GM21723 (cell line): ENCODE measurements around the gene RPL10A.
A peak's percentile ranks its signal among the peaks of the same experiment; 100 is the strongest.
"Not testable (repeated sequence)": the region's sequence is repeated elsewhere in the genome, so short reads cannot be mapped to it uniquely, and the experiment has no call there.

Source experiments
- ATAC-seq: cut with Tn5 transposase; IDR thresholded peaks from one replicate; pipeline ENCODE4 v1.9.1; 2021; ENCODE audit warnings: mild to moderate bottlenecking, moderate library complexity; ENCODE audit not compliant: unreplicated experiment

RPL10A gene

DNA sequence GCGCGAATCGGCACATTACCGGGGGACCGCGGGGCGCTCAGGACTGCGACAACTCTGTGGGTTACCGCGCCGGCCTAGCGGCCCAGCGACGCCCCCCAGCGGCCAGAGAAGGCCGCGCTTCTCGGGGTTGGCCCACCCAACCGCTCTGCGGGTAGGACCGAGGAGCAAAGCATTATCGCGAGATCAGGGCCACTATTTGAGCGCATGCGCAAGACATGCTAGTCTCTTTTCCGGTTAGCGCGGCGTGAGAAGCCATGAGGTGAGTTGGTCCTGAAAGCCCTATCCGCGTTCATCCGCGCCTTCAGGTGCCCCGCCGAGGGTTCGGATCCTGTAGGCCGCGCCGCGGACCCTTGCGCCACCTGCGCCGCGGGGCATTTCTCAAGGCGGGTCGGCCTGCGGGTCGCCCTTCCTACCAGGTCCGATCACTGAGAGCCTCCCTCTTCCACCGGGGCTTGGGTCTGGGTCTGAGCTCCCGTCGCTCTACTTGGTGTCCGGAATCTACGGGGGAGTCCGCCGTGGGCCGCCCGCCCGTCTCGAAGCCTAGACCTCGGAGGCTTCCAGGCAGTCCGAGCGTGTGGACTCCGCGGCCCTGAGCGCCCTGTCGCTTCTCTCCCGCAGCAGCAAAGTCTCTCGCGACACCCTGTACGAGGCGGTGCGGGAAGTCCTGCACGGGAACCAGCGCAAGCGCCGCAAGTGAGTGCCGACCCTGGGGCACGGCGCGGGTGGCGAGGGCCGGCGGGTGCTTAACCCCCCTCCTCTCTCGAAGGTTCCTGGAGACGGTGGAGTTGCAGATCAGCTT, at the start of gene RPL10A:
TSS of gene RPL10A (plus strand) at position 221 of the 799 bp plus-strand sequence. CDS start at position 255, 34 bp downstream.
- peak; percentile 80 for ATAC-seq

- ATAC-seq: no peak
Measured at GRCh38 chr6:35419417-35419816, 48.8 kb upstream of the RPL10A start.

- ATAC-seq: no peak
Measured at GRCh38 chr6:35419961-35420360, 48.2 kb upstream of the RPL10A start.

GRCh38 chr6:35425284-35425683, 42.9 kb upstream of the RPL10A start:
- ATAC-seq: no peak

- ATAC-seq: no peak
Measured at GRCh38 chr6:35426074-35426473, 42.1 kb upstream of the RPL10A start.

- ATAC-seq: no peak
Measured at GRCh38 chr6:35427435-35427834, 40.8 kb upstream of the RPL10A start.

GRCh38 chr6:35427851-35428321, 40.3 kb upstream of the RPL10A start:
- ATAC-seq: no peak

- no peak for ATAC-seq
Measured at GRCh38 chr6:35428421-35429149, 39.6 kb upstream of the RPL10A start.

- no peak for ATAC-seq
Measured at GRCh38 chr6:35429463-35429862, 38.7 kb upstream of the RPL10A start.

DNA sequence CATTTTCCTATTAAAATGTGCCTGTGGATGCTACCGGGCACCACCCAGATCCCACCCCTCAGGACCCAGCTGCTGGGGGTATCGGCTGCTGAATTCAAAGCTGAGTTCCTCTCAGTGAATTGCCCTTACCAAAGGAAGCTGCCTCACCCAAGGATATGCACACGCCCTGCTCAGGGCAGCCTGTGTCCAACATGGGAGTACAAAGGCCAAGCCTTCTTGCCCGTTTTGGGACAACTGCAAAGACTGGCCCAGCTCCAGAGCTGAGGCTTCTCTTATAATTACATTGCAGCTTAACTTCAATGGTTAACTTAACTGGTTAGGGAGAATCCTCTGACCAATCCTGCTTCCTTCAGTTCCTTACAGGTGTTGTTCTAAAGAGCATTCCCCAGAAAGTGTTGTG, 35.9 kb upstream of the RPL10A start:
- no peak for ATAC-seq

- ATAC-seq: not testable (repeated sequence)
Measured at GRCh38 chr6:35432702-35433101, 35.5 kb upstream of the RPL10A start.

- ATAC-seq: no peak
Measured at GRCh38 chr6:35435074-35435837, 32.9 kb upstream of the RPL10A start.

- ATAC-seq: no peak
Measured at GRCh38 chr6:35436071-35436857, 31.9 kb upstream of the RPL10A start.

DNA sequence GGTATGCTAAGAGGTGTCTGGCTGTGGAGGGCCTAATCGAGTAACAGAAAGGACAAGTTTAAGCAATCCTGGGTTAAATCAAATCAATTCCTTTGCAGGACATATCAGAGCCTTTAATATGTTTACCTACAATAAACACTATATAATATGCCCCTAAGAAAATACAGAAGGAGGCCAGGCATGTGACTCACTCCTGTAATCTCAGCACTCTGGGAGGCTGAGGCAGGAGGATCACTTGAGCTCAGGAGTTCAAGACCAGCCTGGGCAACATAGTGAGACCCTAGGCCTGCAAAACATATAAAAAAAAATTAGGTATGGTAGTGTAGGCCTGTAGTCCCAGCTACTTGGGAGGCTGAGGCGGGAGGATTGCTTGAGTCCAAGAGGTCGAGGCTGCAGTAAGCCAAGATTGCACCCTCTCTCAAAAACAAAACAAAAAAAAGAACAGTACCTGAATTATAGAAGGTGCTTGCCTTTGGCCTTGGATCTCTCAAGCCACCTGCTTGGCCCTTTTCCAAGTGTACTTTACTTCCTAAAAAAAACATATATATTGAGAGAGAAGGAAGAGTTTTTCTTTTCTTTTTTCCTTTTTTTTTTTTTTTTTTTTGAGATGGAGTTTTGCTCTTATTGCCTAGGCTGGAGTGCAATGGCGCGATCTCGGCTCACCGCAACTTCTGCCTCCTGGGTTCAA, 29.7 kb upstream of the RPL10A start:
- not testable (repeated sequence) for ATAC-seq

GRCh38 chr6:35439308-35439707, 28.9 kb upstream of the RPL10A start:
- ATAC-seq: no peak

DNA sequence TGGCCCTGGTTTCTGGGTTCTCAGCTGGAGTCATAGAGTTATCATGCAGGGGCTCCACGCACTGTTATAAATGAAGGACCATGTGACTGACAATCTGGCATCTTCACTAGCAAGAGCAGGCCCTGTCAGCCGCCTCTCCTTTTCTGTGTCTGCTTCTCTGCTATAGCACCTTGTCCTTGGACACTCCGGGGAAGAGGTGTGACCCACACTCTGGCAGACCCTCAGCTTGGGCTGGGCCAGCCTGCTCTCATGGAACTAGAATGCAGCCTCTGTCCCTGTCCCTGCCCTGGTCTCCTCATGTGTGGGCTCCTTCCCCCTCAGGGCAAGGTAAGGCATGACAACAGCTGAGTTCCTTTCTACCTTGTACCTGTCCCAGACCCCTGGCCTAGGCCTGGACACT, 27.0 kb upstream of the RPL10A start:
- ATAC-seq: no peak

- ATAC-seq: no peak
Measured at GRCh38 chr6:35441642-35442041, 26.6 kb upstream of the RPL10A start.

DNA sequence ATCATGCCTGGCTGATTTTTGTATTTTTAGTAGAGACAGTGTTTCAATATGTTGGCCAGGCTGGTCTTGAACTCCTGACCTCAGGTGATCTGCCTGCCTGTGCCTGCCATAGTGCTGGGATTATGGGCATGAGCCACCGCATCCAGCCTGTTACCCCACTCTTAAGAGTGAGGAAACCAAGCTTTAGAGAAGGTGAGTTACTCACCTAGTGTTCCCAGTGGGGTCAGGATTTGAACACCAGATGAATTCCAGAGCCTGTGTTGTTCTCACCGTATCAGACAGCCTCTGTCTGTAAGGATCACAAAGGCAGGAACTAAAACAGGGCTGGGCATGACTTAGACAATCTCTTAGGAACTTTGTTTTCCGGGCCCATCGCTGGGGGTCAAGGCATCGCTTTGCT, 25.5 kb upstream of the RPL10A start:
- ATAC-seq: no peak

- no peak for ATAC-seq
Measured at GRCh38 chr6:35443341-35444030, 24.7 kb upstream of the RPL10A start.
